ENCODE data around the gene ADGRB3.

ADGRB3 gene

DNA sequence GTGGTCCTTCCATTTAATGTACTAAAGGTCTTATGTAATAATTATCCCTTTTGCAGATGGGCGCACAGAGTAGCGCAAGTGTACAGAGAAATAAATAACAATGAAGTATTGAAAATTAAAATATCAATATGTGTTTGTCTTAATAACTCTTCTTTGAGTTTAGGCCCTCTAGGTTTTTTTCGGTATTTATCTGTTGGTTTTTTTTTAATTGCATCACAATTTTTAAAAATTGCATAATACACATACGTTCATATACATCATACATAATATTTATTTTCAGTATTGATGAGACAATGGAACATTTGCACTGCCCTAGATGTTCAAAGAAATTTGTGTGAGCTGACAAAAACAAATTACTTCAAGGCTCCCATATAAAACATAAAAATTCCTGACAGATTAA, 15.1 kb downstream of the ADGRB3 start:
- Histone ChIP-seq H3K4me3 (ENCODE audit: low read depth in 1 of 2, low read length in 2 of 2) (no peak overlapping the region), H3K27me3 (ENCODE audit: low read depth, low read length) (no peaks in the 10 kb centered on the region), H3K9me3 (ENCODE audit: control insufficient read depth in 1 of 2, low read length in 2 of 2) (no peaks in the 10 kb centered on the region), H3K27ac (ENCODE audit: low read length) (no peak overlapping the region), H3K4me1 (ENCODE audit: control insufficient read depth in 1 of 2, insufficient read depth in 2 of 2, low read length in 2 of 2) (no peaks in the 10 kb centered on the region), H3K36me3 (ENCODE audit: control insufficient read depth in 1 of 2, insufficient read depth in 2 of 2, low read length in 2 of 2) (no peaks in the 10 kb centered on the region)

DNA sequence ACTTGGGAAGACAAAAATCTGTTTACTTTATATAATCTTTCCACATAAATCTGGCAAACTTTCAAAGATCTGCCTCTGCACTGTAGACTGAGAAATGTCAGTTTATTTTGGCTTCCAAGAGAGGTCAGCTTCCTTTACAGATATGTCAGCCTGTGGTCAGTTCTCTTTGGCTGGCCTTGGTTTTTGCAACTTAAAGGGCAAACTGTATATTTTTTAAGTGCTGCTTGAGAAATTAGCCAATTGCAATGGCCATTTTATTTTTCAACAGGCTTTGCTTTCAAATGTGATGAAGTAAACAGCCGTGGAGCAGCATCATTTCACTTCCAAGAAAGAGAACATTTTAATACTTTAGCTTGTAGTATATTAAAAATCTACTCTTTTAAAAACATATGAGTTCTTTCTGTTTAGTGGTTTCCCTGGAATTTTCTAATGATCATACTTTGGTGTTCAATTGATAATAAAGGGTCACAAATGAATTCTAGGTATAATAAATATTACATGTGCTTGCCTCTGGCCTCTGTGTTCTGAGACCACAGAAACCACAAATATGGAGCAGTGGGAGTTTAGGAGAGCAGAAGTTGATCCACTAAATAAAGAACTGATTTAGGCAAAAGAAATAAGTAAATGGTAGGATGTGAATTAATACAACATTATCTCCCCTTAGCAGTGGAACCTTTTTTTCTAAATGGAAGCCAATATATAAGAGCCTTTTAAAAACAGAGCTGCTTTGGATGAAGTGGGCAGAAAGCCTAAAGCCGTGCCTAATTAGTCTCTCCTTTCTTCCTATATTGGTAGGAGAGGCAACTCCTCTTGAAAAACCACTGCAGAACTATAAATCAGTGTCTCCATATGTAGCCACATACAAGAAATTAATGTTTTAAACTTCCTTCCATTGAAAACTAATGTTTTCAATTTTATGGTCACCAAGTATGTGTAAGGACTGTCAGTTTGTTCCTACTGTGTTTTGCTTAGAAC, 16.2 kb downstream of the ADGRB3 start:
- no peaks in the 10 kb centered on the region for H3K4me1 ChIP-seq (ENCODE audit: control insufficient read depth in 1 of 2, insufficient read depth in 2 of 2, low read length in 2 of 2)
- H3K9me3 ChIP-seq (ENCODE audit: control insufficient read depth in 1 of 2, low read length in 2 of 2): no peaks in the 10 kb centered on the region
- no peaks in the 10 kb centered on the region for H3K36me3 ChIP-seq (ENCODE audit: control insufficient read depth in 1 of 2, insufficient read depth in 2 of 2, low read length in 2 of 2)
- no peak overlapping the region for H3K27ac ChIP-seq (ENCODE audit: low read length)
- H3K27me3 ChIP-seq (ENCODE audit: low read depth, low read length): no peaks in the 10 kb centered on the region
- H3K4me3 ChIP-seq (ENCODE audit: low read depth in 1 of 2, low read length in 2 of 2): no peak overlapping the region

DNA sequence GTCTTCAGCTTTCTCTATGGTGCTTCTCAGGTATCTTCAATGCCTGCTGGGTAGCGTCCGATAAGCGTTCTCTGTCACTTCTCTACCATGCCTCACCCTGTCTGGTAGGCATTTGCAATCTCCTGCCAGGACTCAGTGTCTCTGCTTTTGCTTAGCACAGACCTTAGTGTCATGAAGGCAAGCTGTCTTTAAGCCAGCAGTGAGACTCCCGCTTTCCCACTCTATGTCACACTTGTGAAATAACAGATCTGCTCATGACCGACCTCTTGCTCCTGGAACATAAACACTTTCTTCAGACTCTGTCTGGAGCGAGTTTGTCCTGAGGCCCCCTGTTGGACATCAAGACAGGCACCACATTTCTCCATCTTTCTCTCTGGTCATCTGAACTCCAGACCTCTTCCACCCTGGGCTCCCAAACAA, 17.0 kb downstream of the ADGRB3 start:
- Histone ChIP-seq H3K9me3 (ENCODE audit: control insufficient read depth in 1 of 2, low read length in 2 of 2) (no peaks in the 10 kb centered on the region), H3K27ac (ENCODE audit: low read length) (no peak overlapping the region), H3K27me3 (ENCODE audit: low read depth, low read length) (no peaks in the 10 kb centered on the region), H3K4me3 (ENCODE audit: low read depth in 1 of 2, low read length in 2 of 2) (no peak overlapping the region), H3K36me3 (ENCODE audit: control insufficient read depth in 1 of 2, insufficient read depth in 2 of 2, low read length in 2 of 2) (no peaks in the 10 kb centered on the region), H3K4me1 (ENCODE audit: control insufficient read depth in 1 of 2, insufficient read depth in 2 of 2, low read length in 2 of 2) (no peaks in the 10 kb centered on the region)

DNA sequence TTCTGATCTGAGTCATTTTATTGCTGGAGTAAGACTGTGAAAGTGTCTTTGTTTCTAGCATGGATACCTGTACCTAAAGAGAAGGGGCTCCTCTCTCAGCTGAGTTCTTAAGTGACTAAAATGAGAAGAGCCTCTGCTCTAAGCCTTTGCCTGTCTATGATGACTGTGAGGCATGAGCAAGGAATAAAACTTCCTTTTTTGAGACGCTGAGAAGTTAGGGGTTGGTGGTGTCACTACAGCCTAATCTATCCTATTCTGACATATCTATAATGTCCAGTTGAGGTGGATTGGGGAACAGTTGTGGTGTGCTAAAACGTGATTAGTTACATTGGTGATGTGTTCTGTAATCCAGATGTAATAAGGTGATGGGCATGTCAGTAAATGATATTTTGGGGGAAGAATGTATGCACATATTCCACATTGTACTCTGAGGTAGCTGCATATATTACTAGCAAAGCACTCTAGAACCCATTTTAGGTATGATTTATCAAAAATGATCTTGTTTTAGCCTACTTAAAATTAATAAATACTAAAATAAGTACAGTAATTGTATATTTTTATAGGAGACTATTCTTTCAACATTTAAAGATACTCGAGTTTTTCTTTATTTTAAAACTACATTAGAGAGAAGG, 18.1 kb downstream of the ADGRB3 start:
- H3K27ac ChIP-seq (ENCODE audit: low read length): no peak overlapping the region

DNA sequence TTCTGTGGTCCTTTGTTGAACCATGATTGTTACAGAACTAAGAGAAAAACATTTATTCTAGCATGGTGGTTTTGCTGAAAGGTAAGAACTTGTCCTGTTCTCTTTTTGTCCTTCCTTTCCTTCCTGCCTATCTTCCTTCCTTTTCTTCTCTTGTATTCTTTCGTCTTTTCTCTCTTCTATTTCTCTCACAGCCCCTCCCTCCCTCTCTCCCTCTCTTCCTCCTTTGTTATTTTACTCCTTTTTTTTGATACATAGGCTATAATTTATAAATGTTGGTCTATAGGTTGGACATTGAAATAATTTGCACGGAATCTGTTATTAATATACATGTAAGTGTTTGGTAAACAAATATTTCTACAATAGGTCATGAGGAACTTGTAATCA, 18.6 kb downstream of the ADGRB3 start:
- Histone ChIP-seq H3K27me3 (ENCODE audit: low read depth, low read length) (no peaks in the 10 kb centered on the region), H3K27ac (ENCODE audit: low read length) (no peak overlapping the region), H3K36me3 (ENCODE audit: control insufficient read depth in 1 of 2, insufficient read depth in 2 of 2, low read length in 2 of 2) (no peaks in the 10 kb centered on the region), H3K9me3 (ENCODE audit: control insufficient read depth in 1 of 2, low read length in 2 of 2) (no peaks in the 10 kb centered on the region), H3K4me3 (ENCODE audit: low read depth in 1 of 2, low read length in 2 of 2) (no peak overlapping the region), H3K4me1 (ENCODE audit: control insufficient read depth in 1 of 2, insufficient read depth in 2 of 2, low read length in 2 of 2) (peaks cover 0 to 2% of the 10 kb centered on the region in 2 donors)

More for the DNA sequence above, 18.1 kb downstream of the ADGRB3 start:
- peaks cover 0 to 2% of the 10 kb centered on the region in 2 donors for H3K4me1 ChIP-seq (ENCODE audit: control insufficient read depth in 1 of 2, insufficient read depth in 2 of 2, low read length in 2 of 2)
- H3K4me3 ChIP-seq (ENCODE audit: low read depth in 1 of 2, low read length in 2 of 2): no peak overlapping the region
- no peaks in the 10 kb centered on the region for H3K36me3 ChIP-seq (ENCODE audit: control insufficient read depth in 1 of 2, insufficient read depth in 2 of 2, low read length in 2 of 2)
- H3K9me3 ChIP-seq (ENCODE audit: control insufficient read depth in 1 of 2, low read length in 2 of 2): no peaks in the 10 kb centered on the region
- no peaks in the 10 kb centered on the region for H3K27me3 ChIP-seq (ENCODE audit: low read depth, low read length)

DNA sequence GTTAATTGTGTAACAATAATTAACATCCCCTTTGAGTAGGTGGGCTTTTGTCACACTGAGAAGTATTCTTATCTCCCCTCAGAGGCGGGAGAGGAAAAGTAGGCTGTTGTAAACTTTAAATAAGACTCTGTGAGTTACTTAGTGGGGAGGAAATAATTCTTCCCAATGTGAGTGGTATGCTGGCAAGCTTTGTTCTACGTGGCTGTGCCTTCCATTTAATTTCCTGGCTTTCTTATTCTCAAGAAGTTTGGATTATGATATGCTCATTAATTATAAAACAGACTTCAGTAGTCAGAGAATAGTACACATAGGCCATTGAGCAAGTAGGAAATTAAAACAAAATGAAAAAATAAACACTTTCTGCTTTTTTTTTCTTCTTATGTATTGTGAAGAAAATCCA, 19.1 kb downstream of the ADGRB3 start:
- Histone ChIP-seq H3K27me3 (ENCODE audit: low read depth, low read length) (no peaks in the 10 kb centered on the region), H3K4me3 (ENCODE audit: low read depth in 1 of 2, low read length in 2 of 2) (no peak overlapping the region), H3K27ac (ENCODE audit: low read length) (no peak overlapping the region), H3K36me3 (ENCODE audit: control insufficient read depth in 1 of 2, insufficient read depth in 2 of 2, low read length in 2 of 2) (no peaks in the 10 kb centered on the region), H3K4me1 (ENCODE audit: control insufficient read depth in 1 of 2, insufficient read depth in 2 of 2, low read length in 2 of 2) (peaks cover 0 to 2% of the 10 kb centered on the region in 2 donors), H3K9me3 (ENCODE audit: control insufficient read depth in 1 of 2, low read length in 2 of 2) (no peaks in the 10 kb centered on the region)

DNA sequence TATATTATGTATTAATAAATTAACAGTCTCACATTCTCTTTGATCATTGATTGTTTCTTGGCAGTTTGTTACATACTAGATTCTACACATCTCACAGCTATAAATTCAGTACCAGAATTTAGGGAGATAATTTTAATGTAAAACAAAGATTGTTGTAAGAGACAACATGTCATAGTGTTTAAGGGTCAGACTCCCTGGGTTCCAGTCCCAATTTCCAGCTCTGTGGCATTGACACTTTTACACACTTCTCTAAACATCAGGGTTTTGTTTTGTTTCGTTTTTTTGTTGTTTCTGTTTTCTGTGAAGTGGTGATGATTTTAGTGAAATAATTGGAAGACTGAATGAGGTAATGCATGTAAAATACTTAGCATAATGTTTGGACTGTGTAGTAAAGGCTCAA, 19.9 kb downstream of the ADGRB3 start:
- H3K4me3 ChIP-seq (ENCODE audit: low read depth in 1 of 2, low read length in 2 of 2): no peak overlapping the region
- H3K36me3 ChIP-seq (ENCODE audit: control insufficient read depth in 1 of 2, insufficient read depth in 2 of 2, low read length in 2 of 2): no peaks in the 10 kb centered on the region
- no peaks in the 10 kb centered on the region for H3K9me3 ChIP-seq (ENCODE audit: control insufficient read depth in 1 of 2, low read length in 2 of 2)
- H3K27me3 ChIP-seq (ENCODE audit: low read depth, low read length): no peaks in the 10 kb centered on the region
- H3K4me1 ChIP-seq (ENCODE audit: control insufficient read depth in 1 of 2, insufficient read depth in 2 of 2, low read length in 2 of 2): peaks cover 0 to 2% of the 10 kb centered on the region in 2 donors
- no peak overlapping the region for H3K27ac ChIP-seq (ENCODE audit: low read length)

DNA sequence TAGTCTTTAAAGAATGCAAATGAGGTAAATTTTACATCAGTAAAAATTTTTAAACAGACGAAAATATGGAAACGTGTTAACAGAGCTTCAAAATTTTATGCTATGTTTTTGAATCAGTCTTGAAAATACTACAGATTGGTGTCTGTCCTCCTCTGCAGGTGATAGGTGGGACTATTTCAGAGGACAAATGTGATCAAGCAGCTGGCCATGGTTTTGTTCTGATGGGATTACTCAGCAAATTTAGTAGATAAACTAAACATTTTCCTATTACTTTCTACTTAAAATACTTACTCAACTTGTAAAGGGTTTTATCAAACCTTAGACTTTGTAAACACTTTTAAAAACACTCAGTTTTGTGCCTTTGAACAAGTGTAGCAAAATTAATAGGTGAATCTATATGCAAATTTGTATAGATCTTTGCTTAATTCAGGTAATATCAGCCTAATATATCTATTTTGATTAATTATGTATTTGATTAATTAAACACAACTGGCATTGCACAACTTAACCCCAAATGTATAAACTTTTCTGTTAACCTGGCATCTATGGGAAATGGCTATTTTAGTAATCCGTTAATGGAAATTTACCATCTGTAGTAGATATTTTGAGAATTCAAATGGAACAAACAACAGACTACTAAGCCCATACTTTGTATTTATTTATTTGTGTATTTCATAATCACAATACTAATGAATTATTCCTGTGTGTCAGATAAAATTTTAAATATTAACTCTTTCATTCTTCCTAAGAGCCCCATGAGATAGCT, 22.5 kb downstream of the ADGRB3 start:
- Histone ChIP-seq H3K27ac (ENCODE audit: low read length) (no peak overlapping the region), H3K4me1 (ENCODE audit: control insufficient read depth in 1 of 2, insufficient read depth in 2 of 2, low read length in 2 of 2) (peaks cover 0 to 2% of the 10 kb centered on the region in 2 donors), H3K36me3 (ENCODE audit: control insufficient read depth in 1 of 2, insufficient read depth in 2 of 2, low read length in 2 of 2) (no peaks in the 10 kb centered on the region), H3K4me3 (ENCODE audit: low read depth in 1 of 2, low read length in 2 of 2) (no peak overlapping the region), H3K27me3 (ENCODE audit: low read depth, low read length) (no peaks in the 10 kb centered on the region), H3K9me3 (ENCODE audit: control insufficient read depth in 1 of 2, low read length in 2 of 2) (no peaks in the 10 kb centered on the region)

DNA sequence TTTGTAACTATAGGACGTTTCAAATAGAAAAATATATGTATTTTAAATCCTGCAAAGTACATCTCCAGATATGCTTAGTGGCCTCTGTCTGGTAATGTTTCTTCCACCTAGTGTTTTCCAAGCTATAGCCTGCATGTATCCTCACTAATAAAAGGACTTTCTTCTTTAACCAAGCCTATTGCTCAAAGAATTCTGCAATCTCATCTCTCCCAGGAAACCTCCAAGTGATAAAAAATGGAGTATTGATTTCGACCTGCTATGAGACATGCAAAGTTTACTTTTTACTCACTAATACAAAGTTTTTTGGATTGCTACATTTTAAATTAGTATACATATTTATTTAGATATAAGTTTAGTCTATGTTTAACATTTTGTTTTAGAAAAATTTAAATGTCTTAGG, 23.3 kb downstream of the ADGRB3 start:
- no peaks in the 10 kb centered on the region for H3K9me3 ChIP-seq (ENCODE audit: control insufficient read depth in 1 of 2, low read length in 2 of 2)
- H3K27me3 ChIP-seq (ENCODE audit: low read depth, low read length): no peaks in the 10 kb centered on the region
- peaks cover 0 to 2% of the 10 kb centered on the region in 2 donors for H3K4me1 ChIP-seq (ENCODE audit: control insufficient read depth in 1 of 2, insufficient read depth in 2 of 2, low read length in 2 of 2)
- no peaks in the 10 kb centered on the region for H3K36me3 ChIP-seq (ENCODE audit: control insufficient read depth in 1 of 2, insufficient read depth in 2 of 2, low read length in 2 of 2)
- no peak overlapping the region for H3K27ac ChIP-seq (ENCODE audit: low read length)
- H3K4me3 ChIP-seq (ENCODE audit: low read depth in 1 of 2, low read length in 2 of 2): no peak overlapping the region

DNA sequence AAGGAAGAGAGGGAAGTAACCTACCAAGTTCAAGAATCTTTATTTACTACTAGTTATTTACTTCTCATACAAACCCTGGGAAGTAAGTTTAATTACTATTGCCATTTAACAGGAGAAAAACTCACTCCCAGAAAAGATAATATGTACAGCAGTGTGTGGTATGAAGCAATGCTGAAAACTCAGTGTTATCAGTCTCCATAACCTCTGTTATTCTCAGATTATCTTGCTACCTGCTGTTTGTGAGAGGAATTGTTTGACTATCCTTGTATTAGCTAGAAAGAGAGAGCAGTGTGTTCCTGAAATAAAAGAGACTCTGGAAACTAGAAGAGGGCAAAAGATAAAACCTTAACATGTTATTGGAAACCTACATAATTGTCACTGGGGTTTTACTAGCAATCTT, 38.2 kb downstream of the ADGRB3 start:
- no peaks in the 10 kb centered on the region for H3K27me3 ChIP-seq (ENCODE audit: low read depth, low read length)
- H3K4me1 ChIP-seq (ENCODE audit: control insufficient read depth in 1 of 2, insufficient read depth in 2 of 2, low read length in 2 of 2): no peaks in the 10 kb centered on the region
- no peaks in the 10 kb centered on the region for H3K36me3 ChIP-seq (ENCODE audit: control insufficient read depth in 1 of 2, insufficient read depth in 2 of 2, low read length in 2 of 2)
- no peaks in the 10 kb centered on the region for H3K9me3 ChIP-seq (ENCODE audit: control insufficient read depth in 1 of 2, low read length in 2 of 2)
- no peak overlapping the region for H3K4me3 ChIP-seq (ENCODE audit: low read depth in 1 of 2, low read length in 2 of 2)
- no peak overlapping the region for H3K27ac ChIP-seq (ENCODE audit: low read length)

DNA sequence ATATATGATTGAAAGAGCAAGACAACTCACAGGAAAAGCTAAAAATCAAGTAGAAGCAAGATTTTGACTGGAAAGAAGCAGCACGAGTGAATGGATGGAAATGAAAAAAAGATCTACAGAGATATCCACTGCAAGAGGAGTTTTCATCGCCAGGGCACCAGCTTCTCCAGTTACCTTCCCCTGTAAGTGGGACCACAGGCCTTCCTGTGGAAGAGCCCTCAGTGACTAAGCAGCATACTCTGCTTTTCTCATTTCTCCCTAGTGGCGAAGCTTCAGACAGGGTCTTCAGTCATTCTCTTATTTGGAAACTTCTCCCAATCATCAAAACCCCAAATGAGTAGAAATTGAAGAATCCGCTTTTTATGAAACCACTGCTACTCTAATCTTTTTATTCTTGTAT, 40.5 kb downstream of the ADGRB3 start:
- Histone ChIP-seq H3K36me3 (ENCODE audit: control insufficient read depth in 1 of 2, insufficient read depth in 2 of 2, low read length in 2 of 2) (no peaks in the 10 kb centered on the region), H3K4me1 (ENCODE audit: control insufficient read depth in 1 of 2, insufficient read depth in 2 of 2, low read length in 2 of 2) (no peaks in the 10 kb centered on the region), H3K4me3 (ENCODE audit: low read depth in 1 of 2, low read length in 2 of 2) (no peak overlapping the region), H3K27me3 (ENCODE audit: low read depth, low read length) (no peaks in the 10 kb centered on the region), H3K9me3 (ENCODE audit: control insufficient read depth in 1 of 2, low read length in 2 of 2) (no peaks in the 10 kb centered on the region), H3K27ac (ENCODE audit: low read length) (no peak overlapping the region)

Data from muscle layer of duodenum (tissue), 2 donors.